ENCODE data around the gene FANCG. TPM values are rescaled to one million over a fixed set of nuclear protein-coding genes. Genes with fewer than 3 reads are reported as not detected.

The FANCG gene
- total RNA-seq, 4 donors from 2014 or later: 14.4 to 40.4 (median 22.2) TPM

- H3K9me3 ChIP-seq: no peaks in the 10 kb centered on the region
- DNase-seq: no peak
- no peak overlapping the region for H3K27ac ChIP-seq
- H3K4me3 ChIP-seq: no peak overlapping the region
- peaks cover 0 to 99% (median 4%) of the 10 kb centered on the region in 3 donors for H3K36me3 ChIP-seq
- no peaks in the 10 kb centered on the region for H3K27me3 ChIP-seq
- TF ChIP-seq, protein P1, sequence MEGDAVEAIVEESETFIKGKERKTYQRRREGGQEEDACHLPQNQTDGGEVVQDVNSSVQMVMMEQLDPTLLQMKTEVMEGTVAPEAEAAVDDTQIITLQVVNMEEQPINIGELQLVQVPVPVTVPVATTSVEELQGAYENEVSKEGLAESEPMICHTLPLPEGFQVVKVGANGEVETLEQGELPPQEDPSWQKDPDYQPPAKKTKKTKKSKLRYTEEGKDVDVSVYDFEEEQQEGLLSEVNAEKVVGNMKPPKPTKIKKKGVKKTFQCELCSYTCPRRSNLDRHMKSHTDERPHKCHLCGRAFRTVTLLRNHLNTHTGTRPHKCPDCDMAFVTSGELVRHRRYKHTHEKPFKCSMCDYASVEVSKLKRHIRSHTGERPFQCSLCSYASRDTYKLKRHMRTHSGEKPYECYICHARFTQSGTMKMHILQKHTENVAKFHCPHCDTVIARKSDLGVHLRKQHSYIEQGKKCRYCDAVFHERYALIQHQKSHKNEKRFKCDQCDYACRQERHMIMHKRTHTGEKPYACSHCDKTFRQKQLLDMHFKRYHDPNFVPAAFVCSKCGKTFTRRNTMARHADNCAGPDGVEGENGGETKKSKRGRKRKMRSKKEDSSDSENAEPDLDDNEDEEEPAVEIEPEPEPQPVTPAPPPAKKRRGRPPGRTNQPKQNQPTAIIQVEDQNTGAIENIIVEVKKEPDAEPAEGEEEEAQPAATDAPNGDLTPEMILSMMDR (IDR thresholded peaks at IDR 0.05): no peak
- no peak for TF ChIP-seq POLR2A (IDR thresholded peaks at IDR 0.05)
- no peaks in the 10 kb centered on the region for H3K4me1 ChIP-seq
Observed at GRCh38 chr9:35056571-35057270, 23.0 kb downstream of the FANCG start.

DNA sequence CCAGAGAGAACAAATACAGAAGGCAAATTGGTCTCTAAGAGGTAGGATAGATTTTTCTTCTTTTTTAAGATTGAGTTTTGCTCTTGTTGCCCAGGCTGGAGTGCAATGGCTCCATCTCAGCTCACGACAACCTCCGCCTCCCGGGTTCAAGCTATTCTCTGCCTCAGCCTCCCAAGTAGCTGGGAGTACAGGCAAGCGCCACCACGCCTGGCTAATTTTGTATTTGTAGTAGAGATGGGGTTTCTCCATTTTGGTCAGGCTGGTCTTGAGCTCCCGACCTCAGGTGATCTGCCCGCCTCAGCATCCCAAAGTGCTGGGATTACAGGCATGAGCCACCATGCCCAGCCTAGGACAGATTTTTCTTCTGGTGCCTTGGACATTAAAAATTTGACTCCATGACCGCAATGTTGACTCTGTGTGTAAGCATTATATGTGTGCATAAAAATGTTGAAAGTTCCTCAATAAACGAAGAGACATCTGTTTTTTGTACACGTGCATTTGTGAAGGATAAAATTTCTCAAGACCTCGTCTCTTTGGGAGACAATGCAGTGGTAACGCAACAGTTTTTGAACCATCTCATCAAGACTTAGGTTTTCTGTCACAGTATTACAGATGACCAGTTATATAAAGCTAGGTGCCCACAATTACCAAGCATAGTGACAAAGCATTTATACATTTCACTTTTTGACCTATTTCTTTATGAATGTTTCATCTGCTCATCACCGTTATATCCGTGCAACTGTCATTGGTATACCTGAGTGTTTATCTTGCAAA lies 24.7 kb downstream of the FANCG start:
- H3K27me3 ChIP-seq: no peaks in the 10 kb centered on the region
- peaks cover 0 to 83% (median 4%) of the 10 kb centered on the region in 3 donors for H3K36me3 ChIP-seq
- no peak overlapping the region for H3K27ac ChIP-seq
- H3K4me3 ChIP-seq: no peak overlapping the region
- no peaks in the 10 kb centered on the region for H3K9me3 ChIP-seq
- TF ChIP-seq, protein P1 (IDR thresholded peaks at IDR 0.05): no peak
- no peak for TF ChIP-seq POLR2A (IDR thresholded peaks at IDR 0.05)
- no peaks in the 10 kb centered on the region for H3K4me1 ChIP-seq
- no peak for DNase-seq

DNA sequence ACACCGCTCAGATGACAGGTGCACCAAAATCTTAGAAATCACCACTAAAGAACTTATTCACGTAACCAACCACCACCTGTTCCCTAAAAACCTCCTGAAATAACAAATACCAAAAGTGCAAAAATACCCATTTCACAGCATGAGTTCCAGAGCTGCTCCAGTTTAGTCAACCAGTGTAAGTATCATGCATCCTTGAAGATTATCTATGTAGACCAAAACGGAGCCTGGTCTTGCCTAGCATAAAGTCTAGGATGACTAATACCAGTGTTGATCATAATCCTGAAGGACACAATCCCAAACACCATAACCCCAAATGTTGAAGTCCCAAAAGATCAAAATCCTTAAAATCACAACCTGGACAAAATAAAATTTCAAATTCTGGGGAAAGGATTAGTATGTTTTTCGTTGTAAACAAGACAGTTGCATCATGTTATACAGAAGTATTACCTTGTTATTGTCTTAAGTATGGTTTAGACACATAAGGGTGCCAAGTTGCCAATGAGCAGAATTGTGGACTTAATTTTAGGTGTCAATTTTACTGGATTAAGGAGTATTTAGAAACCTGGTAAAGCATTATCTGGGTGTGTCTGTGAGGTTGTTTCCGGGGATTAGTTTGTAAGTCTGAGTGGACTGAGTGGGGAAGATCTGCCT lies 25.4 kb downstream of the FANCG start:
- Histone ChIP-seq H3K9me3 (no peaks in the 10 kb centered on the region), H3K27ac (no peak overlapping the region), H3K36me3 (peaks cover 0 to 79% (median 4%) of the 10 kb centered on the region in 3 donors), H3K27me3 (no peaks in the 10 kb centered on the region), H3K4me1 (no peaks in the 10 kb centered on the region), H3K4me3 (no peak overlapping the region)
- DNase-seq: no peak
- TF ChIP-seq, protein P1 (IDR thresholded peaks at IDR 0.05): no peak
- TF ChIP-seq POLR2A (IDR thresholded peaks at IDR 0.05): no peak

- H3K36me3 ChIP-seq: peaks cover 0 to 57% (median 0%) of the 10 kb centered on the region in 3 donors
- DNase-seq: peak in 2 of 3 donors; percentile 35 to 66
- no peak overlapping the region for H3K27ac ChIP-seq
- H3K27me3 ChIP-seq: no peaks in the 10 kb centered on the region
- no peaks in the 10 kb centered on the region for H3K9me3 ChIP-seq
- no peaks in the 10 kb centered on the region for H3K4me1 ChIP-seq
- H3K4me3 ChIP-seq: no peak overlapping the region
- TF ChIP-seq POLR2A (IDR thresholded peaks at IDR 0.05): no peak
- TF ChIP-seq, protein P1 (IDR thresholded peaks at IDR 0.05): peak; percentile 28 to 69 (median 61)
Observed at GRCh38 chr9:35051069-35051967, 28.4 kb downstream of the FANCG start.

DNA sequence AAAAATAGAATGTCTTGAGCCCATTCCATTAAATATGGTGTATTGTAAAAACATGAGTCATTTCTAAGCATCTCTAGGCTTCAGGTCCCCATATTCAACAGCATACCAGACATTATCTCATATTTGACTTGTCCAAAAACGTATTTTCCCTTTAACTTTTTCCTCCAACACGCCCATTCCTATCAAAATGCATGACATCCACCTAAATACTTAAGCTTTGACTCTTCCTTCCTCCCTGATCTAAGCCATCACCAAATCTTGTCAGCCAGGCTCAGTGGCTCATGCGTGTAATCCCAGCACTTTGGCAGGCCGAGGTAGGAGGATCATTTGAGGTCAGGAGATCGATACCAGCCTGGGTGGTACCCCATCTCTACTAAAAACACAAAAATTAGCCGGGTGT lies 31.2 kb downstream of the FANCG start:
- no peak overlapping the region for H3K4me3 ChIP-seq
- H3K9me3 ChIP-seq: no peaks in the 10 kb centered on the region
- H3K36me3 ChIP-seq: peaks cover 0 to 43% (median 0%) of the 10 kb centered on the region in 3 donors
- no peak overlapping the region for H3K27ac ChIP-seq
- TF ChIP-seq, protein P1 (IDR thresholded peaks at IDR 0.05): no peak
- no peak for TF ChIP-seq POLR2A (IDR thresholded peaks at IDR 0.05)
- H3K27me3 ChIP-seq: no peaks in the 10 kb centered on the region
- H3K4me1 ChIP-seq: no peaks in the 10 kb centered on the region
- DNase-seq: no peak
